ENCODE data around the gene TCF4.
A peak's percentile ranks its signal among the peaks of the same experiment; 100 is the strongest.

Gene TCF4

GRCh38 chr18:55321265-55322177 lies 266.5 kb downstream of the TCF4 start:
- peak; percentile 15 for DNase-seq (ENCODE audit: low read depth)
- H3K4me3 ChIP-seq (ENCODE audit: low read depth, low read length), result no peak overlapping the region
- TF ChIP-seq CTCF (IDR thresholded peaks at IDR 0.05; ENCODE audit: control insufficient read depth, extremely low read depth, insufficient read depth), result no peak

- DNase-seq (ENCODE audit: low read depth), result no peak
- TF ChIP-seq CTCF (IDR thresholded peaks at IDR 0.05; ENCODE audit: control insufficient read depth, extremely low read depth, insufficient read depth), result no peak
- no peak overlapping the region for H3K4me3 ChIP-seq (ENCODE audit: low read depth, low read length)
Observed at GRCh38 chr18:55320424-55321264, 267.3 kb downstream of the TCF4 start.

- no peak overlapping the region for H3K4me3 ChIP-seq (ENCODE audit: low read depth, low read length)
- no peak for DNase-seq (ENCODE audit: low read depth)
Observed at GRCh38 chr18:55319459-55320193, 268.4 kb downstream of the TCF4 start.

GRCh38 chr18:55318951-55319441 lies 269.0 kb downstream of the TCF4 start:
- TF ChIP-seq CTCF (IDR thresholded peaks at IDR 0.05; ENCODE audit: control insufficient read depth, extremely low read depth, insufficient read depth), result no peak
- no peak overlapping the region for H3K4me3 ChIP-seq (ENCODE audit: low read depth, low read length)
- no peak for DNase-seq (ENCODE audit: low read depth)

More at GRCh38 chr18:55319459-55320193, 268.4 kb downstream of the TCF4 start:
- no peak for TF ChIP-seq CTCF (IDR thresholded peaks at IDR 0.05; ENCODE audit: control insufficient read depth, extremely low read depth, insufficient read depth)

- DNase-seq (ENCODE audit: low read depth), result no peak
- no peak for TF ChIP-seq CTCF (IDR thresholded peaks at IDR 0.05; ENCODE audit: control insufficient read depth, extremely low read depth, insufficient read depth)
- H3K4me3 ChIP-seq (ENCODE audit: low read depth, low read length), result no peak overlapping the region
Observed at GRCh38 chr18:55317864-55318263, 270.1 kb downstream of the TCF4 start.

- no peak for DNase-seq (ENCODE audit: low read depth)
- no peak overlapping the region for H3K4me3 ChIP-seq (ENCODE audit: low read depth, low read length)
- no peak for TF ChIP-seq CTCF (IDR thresholded peaks at IDR 0.05; ENCODE audit: control insufficient read depth, extremely low read depth, insufficient read depth)
Observed at GRCh38 chr18:55317324-55317723, 270.7 kb downstream of the TCF4 start.
